Lower leg skin (tissue), 3 donors: ENCODE measurements around the gene PSMA4.

ENCODE experiments used
- CTCF ChIP-seq, 3 donors: fragments of 450-650 bp; IDR thresholded peaks; one replicate each; pipeline ENCODE4 v1.5.1; 2016; ENCODE audit warnings: antibody characterized with exemption in 3 of 3, mild to moderate bottlenecking in 3 of 3, moderate library complexity in 2 of 3
- POLR2A ChIP-seq, 2 donors: fragments of 450-650 bp; IDR thresholded peaks; one replicate each; pipeline ENCODE4 v1.6.1; 2016 to 2017; ENCODE audit warnings: antibody characterized with exemption in 2 of 2, mild to moderate bottlenecking in 1 of 2, moderate library complexity in 1 of 2

DNA sequence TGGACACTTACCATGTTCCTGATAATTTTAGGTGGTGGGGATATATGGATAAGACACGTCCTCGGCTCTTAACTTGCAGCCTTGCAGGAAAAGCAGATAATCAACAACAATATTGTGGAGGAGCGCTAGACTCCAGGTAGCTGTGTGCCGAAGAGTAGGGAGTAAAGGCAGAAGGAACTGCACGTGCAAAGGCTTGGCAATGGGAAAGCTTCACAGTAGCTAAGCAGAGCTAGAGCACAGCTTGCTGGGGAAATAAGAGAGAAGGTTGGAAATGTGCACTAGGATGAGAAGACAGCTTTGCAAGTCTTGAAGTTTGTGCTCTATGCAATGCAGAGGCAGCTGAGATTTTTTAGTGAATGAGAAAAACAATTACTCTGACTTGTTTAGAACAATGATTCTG, 12.4 kb downstream of the PSMA4 start:
- no peak for TF ChIP-seq CTCF (IDR thresholded peaks at IDR 0.05)
- TF ChIP-seq POLR2A (IDR thresholded peaks at IDR 0.05) = no peak
